Measurements from ENCODE around the gene CRTC3.
"Not testable (repeated sequence)": the region's sequence is repeated elsewhere in the genome, so short reads cannot be mapped to it uniquely, and the experiment has no call there.

CRTC3 gene

GRCh38 chr15:90529371-90530249 is at the start of gene CRTC3:
CRTC3 (plus strand) TSS chr15:90529923; CDS start chr15:90530072, 149 bp downstream.
- no peak for DNase-seq (ENCODE audit: low read depth)

- no peak for DNase-seq (ENCODE audit: low read depth)
Observed at GRCh38 chr15:90481023-90481422, 48.7 kb upstream of the CRTC3 start.

- no peak for DNase-seq (ENCODE audit: low read depth)
Observed at GRCh38 chr15:90482124-90483011, 47.4 kb upstream of the CRTC3 start.

GRCh38 chr15:90483012-90483307 is 46.8 kb upstream of the CRTC3 start:
- DNase-seq (ENCODE audit: low read depth) = no peak

GRCh38 chr15:90483637-90484036 is 46.1 kb upstream of the CRTC3 start:
- DNase-seq (ENCODE audit: low read depth) = no peak

GRCh38 chr15:90487186-90487585 is 42.5 kb upstream of the CRTC3 start:
- DNase-seq (ENCODE audit: low read depth) = no peak

GRCh38 chr15:90489514-90489913 is 40.2 kb upstream of the CRTC3 start:
- no peak for DNase-seq (ENCODE audit: low read depth)

GRCh38 chr15:90489944-90490343 is 39.8 kb upstream of the CRTC3 start:
- no peak for DNase-seq (ENCODE audit: low read depth)

- no peak for DNase-seq (ENCODE audit: low read depth)
Observed at GRCh38 chr15:90493647-90494046, 36.1 kb upstream of the CRTC3 start.

- no peak for DNase-seq (ENCODE audit: low read depth)
Observed at GRCh38 chr15:90495067-90495466, 34.7 kb upstream of the CRTC3 start.

GRCh38 chr15:90496791-90497190 is 32.9 kb upstream of the CRTC3 start:
- no peak for DNase-seq (ENCODE audit: low read depth)

- no peak for DNase-seq (ENCODE audit: low read depth)
Observed at GRCh38 chr15:90497376-90497775, 32.3 kb upstream of the CRTC3 start.

GRCh38 chr15:90497912-90498311 is 31.8 kb upstream of the CRTC3 start:
- DNase-seq (ENCODE audit: low read depth) = no peak

- no peak for DNase-seq (ENCODE audit: low read depth)
Observed at GRCh38 chr15:90500171-90500570, 29.6 kb upstream of the CRTC3 start.

GRCh38 chr15:90501898-90502297 is 27.8 kb upstream of the CRTC3 start:
- no peak for DNase-seq (ENCODE audit: low read depth)

GRCh38 chr15:90510781-90511180 is 18.9 kb upstream of the CRTC3 start:
- not testable (repeated sequence) for DNase-seq (ENCODE audit: low read depth)

GRCh38 chr15:90511211-90511618 is 18.5 kb upstream of the CRTC3 start:
- DNase-seq (ENCODE audit: low read depth) = not testable (repeated sequence)

GRCh38 chr15:90512276-90512675 is 17.4 kb upstream of the CRTC3 start:
- no peak for DNase-seq (ENCODE audit: low read depth)

GRCh38 chr15:90512981-90513380 is 16.7 kb upstream of the CRTC3 start:
- DNase-seq (ENCODE audit: low read depth) = no peak

- no peak for DNase-seq (ENCODE audit: low read depth)
Observed at GRCh38 chr15:90513448-90513847, 16.3 kb upstream of the CRTC3 start.

- DNase-seq (ENCODE audit: low read depth) = not testable (repeated sequence)
Observed at GRCh38 chr15:90513893-90514292, 15.8 kb upstream of the CRTC3 start.

GRCh38 chr15:90519688-90520087 is 10.0 kb upstream of the CRTC3 start:
- no peak for DNase-seq (ENCODE audit: low read depth)

GRCh38 chr15:90520365-90520764 is 9.4 kb upstream of the CRTC3 start:
- no peak for DNase-seq (ENCODE audit: low read depth)

Data from HS-27A (cell line).